Mucosa of descending colon (tissue), 3 donors: ENCODE results near the gene PDE4D. TPM values are rescaled to one million over a fixed set of nuclear protein-coding genes. Genes with fewer than 3 reads are reported as not detected.

Source experiments
- ATAC-seq: fragments of 200-7000 bp; cut with Tn5 transposase; one replicate; pipeline ENCODE4 v1.9.1; 2020; ENCODE audit warnings: mild to moderate bottlenecking, moderate library complexity
- DNase-seq, 3 donors: peaks; one replicate each; pipeline ENCODE4 v3.0.0-alpha.2; 2020
- H3K36me3 ChIP-seq: fragments of 200-600 bp; one replicate; pipeline ENCODE4 v1.8.0; 2021; ENCODE audit warnings: low read depth, mild to moderate bottlenecking
- H3K4me1 ChIP-seq: fragments of 200-600 bp; one replicate; pipeline ENCODE4 v1.8.0; 2021; ENCODE audit warnings: low read depth, mild to moderate bottlenecking
- H3K4me3 ChIP-seq: fragments of 200-600 bp; one replicate; pipeline ENCODE4 v1.8.0; 2021; ENCODE audit warnings: mild to moderate bottlenecking
- H3K9me3 ChIP-seq: fragments of 200-600 bp; one replicate; pipeline ENCODE4 v1.8.0; 2021; ENCODE audit warnings: mild to moderate bottlenecking
- CTCF ChIP-seq: fragments of 200-600 bp; IDR thresholded peaks from one replicate; pipeline ENCODE4 v1.8.0; 2022; ENCODE audit warnings: antibody characterized with exemption, mild to moderate bottlenecking
- intact Hi-C, 2 donors: fragments of 100-400 bp; cut with DNase I in 1 of 2; cut with micrococcal nuclease in 1 of 2; formaldehyde crosslinking; loops; one replicate each; pipeline versions ENCODE4 v1.11.0 to v1.11.1; 2022; cut with DNase I, micrococcal nuclease
- total RNA-seq, 3 donors: library from RNA; stranded (reverse); fragmentation: NEBNext Ultra II Directional in 2 of 3; extraction: Animal tissue kit (Norgen Biotek cat#: 25700) in 2 of 3; gene quantifications; one replicate each; pipeline versions ENCODE4 v1.2.1 to v1.2.4, GENCODE V29; 2021 to 2023
- donor health status: DM: no; HTN: no; CAD: no; lungs with moderate emphysema.
- donor health status: DM: no; HTN: no; CAD: no.
- donor health status: DM: no; HTN: yes; CAD: no.

Gene PDE4D
- total RNA-seq, 3 donors from 2014 or later = 37.9 to 137 (median 100) TPM

DNA sequence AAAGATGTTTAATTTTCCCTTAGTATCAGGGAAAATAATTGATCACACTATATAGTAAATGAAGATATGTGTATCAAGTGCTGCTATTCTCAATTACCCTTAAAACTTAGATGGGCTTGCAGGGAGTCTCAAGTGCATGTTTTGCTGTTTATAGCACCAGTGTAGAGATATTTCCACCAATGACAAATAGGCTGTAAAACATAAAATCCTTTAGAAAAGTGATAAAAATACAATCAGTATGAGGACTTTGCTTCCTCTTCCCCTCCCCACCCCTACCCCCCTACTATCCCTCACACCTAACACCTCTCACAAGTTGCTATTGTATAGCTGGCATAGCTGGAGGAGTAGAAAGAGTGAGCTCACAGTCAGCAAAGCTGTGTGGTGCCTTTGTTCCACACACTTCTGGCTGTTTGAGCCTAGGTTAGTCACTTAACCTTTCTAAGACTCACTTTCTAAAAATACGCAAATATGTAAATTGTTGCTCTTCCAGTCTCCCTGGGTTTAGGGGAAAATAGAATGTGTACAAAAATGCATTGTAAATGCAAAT, 93.1 kb downstream of the PDE4D start:
- H3K4me3 ChIP-seq = no peak overlapping the region
- TF ChIP-seq CTCF = no peak

DNA sequence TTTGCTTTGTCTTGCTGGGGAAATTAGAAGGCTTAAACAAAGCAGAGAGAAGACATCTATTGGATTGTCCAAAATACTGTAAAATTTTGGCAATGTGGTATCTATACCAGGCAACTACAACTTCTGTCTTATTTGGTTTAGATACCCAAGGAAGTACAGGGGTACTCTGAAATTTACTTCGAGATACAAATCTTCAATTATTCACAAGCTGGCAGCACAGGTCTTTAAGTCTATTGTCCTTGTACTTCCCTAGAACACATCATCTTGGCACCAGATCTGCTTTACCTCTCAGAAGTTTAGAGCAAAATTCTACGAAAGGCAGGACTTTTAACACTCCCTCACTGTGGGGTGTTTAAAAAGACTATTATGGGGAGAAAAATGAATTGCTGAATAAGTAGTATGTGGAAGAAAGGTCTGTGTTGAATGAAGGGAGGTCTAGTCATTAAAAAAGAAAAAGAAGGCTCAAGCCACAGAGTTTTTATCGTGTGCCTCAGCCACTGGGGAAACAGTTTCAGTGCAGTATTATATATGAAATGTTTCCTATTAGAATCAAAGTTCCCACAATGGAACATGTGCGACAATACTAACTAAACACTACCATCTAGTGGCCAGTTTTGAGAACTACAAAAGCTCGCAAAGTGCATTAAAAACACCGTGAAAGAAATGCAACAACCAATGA, 93.7 kb downstream of the PDE4D start:
- peak in 1 of 3 donors; percentile 57 for DNase-seq
- H3K9me3 ChIP-seq = no peaks in the 10 kb centered on the region
- intact Hi-C loops = loop anchor here (5.0 to 10.0 kb wide), 2 partner anchors 413 to 415 kb away; no protein-coding TSS in a partner anchor
- no peak overlapping the region for H3K4me3 ChIP-seq
- no peaks in the 10 kb centered on the region for H3K36me3 ChIP-seq
- H3K4me1 ChIP-seq = peaks cover 10% of the 10 kb centered on the region
- peak; percentile 87 for ATAC-seq
- TF ChIP-seq CTCF = peak; percentile 47

More for the DNA sequence above, 93.1 kb downstream of the PDE4D start:
- Histone ChIP-seq H3K36me3 (no peaks in the 10 kb centered on the region), H3K4me1 (peaks cover 10% of the 10 kb centered on the region), H3K9me3 (no peaks in the 10 kb centered on the region)
- intact Hi-C loops = loop anchor here (5.0 to 10.0 kb wide), 2 partner anchors 413 to 416 kb away; no protein-coding TSS in a partner anchor
- ATAC-seq (no peak), DNase-seq (no peak)

DNA sequence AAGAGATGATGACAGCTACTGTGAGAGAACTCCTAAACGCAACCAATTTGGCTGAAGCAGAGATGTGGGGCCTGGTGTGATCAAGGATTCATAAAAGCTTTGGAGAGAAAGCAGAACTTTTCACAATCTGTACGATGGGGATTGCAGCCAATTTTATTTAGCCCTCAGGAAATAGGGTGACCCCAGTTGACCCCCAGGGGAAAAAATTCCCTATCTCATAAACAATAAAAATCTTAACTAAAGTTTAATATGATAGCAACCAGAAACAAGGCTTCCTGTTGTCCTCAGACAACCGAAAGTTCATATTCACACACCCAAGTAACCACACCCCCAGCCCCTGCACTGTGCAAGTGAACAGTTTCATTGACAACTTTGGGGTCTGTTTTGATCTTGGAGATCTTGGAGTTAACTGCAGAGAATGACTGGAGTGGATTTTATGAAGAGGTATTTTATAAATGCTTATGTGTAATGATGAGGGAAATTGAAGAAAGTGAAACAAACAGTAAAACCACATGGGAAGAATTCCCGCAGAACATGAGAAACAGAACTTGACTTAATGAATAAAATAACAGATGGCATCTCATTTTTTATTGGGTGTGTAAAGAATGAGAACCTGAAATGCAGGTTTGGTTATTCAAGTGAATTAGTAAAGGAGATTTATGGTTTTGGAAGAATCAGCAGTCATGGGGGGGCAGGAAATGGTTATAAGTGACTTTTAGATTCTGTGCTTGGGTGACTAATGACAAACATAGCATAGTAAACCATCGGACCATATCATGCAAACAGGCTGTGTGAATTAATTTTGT, 94.5 kb downstream of the PDE4D start:
- Histone ChIP-seq H3K9me3 (no peaks in the 10 kb centered on the region), H3K36me3 (no peaks in the 10 kb centered on the region), H3K4me3 (no peak overlapping the region), H3K4me1 (peaks cover 10% of the 10 kb centered on the region)
- intact Hi-C loops = no loop called here
- DNase-seq (peak in 1 of 3 donors; percentile 51), ATAC-seq (peak; percentile 90)
- TF ChIP-seq CTCF = no peak

DNA sequence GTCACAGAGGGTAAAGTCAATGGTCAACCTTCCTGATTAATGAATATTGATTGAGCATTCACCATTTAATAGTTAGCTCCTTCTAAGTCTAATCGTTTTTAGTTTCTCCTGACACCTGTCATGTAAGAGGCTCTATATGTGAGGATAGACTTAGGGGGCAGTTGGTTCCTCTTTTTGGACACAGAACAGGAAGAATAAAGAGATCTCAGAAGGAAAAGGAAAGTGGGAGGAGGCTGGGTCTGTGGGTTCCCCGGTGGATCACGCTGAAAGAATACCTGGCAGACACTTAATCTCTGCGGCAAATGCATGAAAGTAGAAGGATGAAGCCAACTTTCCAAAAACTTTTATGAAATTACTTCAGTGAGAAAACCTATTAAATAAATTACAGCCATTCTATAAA, 98.4 kb downstream of the PDE4D start:
- H3K4me3 ChIP-seq = no peak overlapping the region
- no peak for ATAC-seq
- DNase-seq = no peak
- no peaks in the 10 kb centered on the region for H3K36me3 ChIP-seq
- peaks cover 10% of the 10 kb centered on the region for H3K4me1 ChIP-seq
- intact Hi-C loops = no loop called here
- no peaks in the 10 kb centered on the region for H3K9me3 ChIP-seq
- TF ChIP-seq CTCF = no peak

GRCh38 chr5:59792983-59793585, 100.4 kb downstream of the PDE4D start:
- TF ChIP-seq CTCF = no peak
- H3K4me1 ChIP-seq = no peaks in the 10 kb centered on the region
- ATAC-seq (peak; percentile 28), DNase-seq (peak in 1 of 3 donors; percentile 27)
- H3K4me3 ChIP-seq = no peak overlapping the region
- H3K36me3 ChIP-seq = no peaks in the 10 kb centered on the region
- no peaks in the 10 kb centered on the region for H3K9me3 ChIP-seq
- intact Hi-C loops = no loop called here
